ENCODE measurements around the gene EHMT1.

- TF ChIP-seq FOSL2 (IDR thresholded peaks at IDR 0.05; ENCODE audit: borderline replicate concordance, low read depth) (no peak), FOXJ3 (CRISPR knock-in tag; IDR thresholded peaks at IDR 0.05) (no peak), TCF12 (IDR thresholded peaks at IDR 0.05) (no peak)
- TF ChIP-seq, protein P1, sequence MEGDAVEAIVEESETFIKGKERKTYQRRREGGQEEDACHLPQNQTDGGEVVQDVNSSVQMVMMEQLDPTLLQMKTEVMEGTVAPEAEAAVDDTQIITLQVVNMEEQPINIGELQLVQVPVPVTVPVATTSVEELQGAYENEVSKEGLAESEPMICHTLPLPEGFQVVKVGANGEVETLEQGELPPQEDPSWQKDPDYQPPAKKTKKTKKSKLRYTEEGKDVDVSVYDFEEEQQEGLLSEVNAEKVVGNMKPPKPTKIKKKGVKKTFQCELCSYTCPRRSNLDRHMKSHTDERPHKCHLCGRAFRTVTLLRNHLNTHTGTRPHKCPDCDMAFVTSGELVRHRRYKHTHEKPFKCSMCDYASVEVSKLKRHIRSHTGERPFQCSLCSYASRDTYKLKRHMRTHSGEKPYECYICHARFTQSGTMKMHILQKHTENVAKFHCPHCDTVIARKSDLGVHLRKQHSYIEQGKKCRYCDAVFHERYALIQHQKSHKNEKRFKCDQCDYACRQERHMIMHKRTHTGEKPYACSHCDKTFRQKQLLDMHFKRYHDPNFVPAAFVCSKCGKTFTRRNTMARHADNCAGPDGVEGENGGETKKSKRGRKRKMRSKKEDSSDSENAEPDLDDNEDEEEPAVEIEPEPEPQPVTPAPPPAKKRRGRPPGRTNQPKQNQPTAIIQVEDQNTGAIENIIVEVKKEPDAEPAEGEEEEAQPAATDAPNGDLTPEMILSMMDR (IDR thresholded peaks at IDR 0.05): no peak
These were observed 52.9 kb downstream of the EHMT1 start for GRCh38 chr9:137671721-137672120.
